Measurements from ENCODE around the gene PADI6. TPM values are rescaled to one million over a fixed set of nuclear protein-coding genes. Genes with fewer than 3 reads are reported as not detected.

Gene PADI6
- total and polyA plus RNA-seq, 2 of the 8 experiments (the other 6 are each of a cell fraction or from before 2014, with no cell fraction given), result not detected

DNA sequence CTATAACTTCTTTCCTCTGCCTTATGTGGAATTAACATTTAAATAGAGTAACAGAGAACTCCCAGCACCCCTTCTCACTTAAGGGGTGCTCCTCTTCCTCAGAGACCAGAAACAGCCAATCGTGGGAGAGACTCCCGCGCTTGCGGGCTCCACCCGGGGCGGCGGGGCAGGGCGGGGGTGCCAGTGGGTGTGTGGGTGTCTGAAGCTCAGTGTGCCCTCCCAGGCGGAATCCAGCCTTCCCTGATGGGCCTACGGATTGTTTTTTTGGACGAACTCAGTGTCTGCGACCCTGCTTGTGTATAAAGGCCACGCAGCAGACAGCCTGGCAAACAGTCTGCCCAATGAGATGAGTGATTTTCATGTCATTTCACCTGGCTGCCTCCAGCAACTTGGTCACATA is 61.3 kb downstream of the PADI6 start:
- Histone ChIP-seq H3K9me3 (ENCODE audit: insufficient read depth in 2 of 2, low read depth in 1 of 2, low read length in 1 of 2) (no peaks in the 10 kb centered on the region), H3K27me3 (replicated peaks in 1 of 4; ENCODE audit: control insufficient read depth in 3 of 4, extremely low read depth in 1 of 4, insufficient read depth in 3 of 4, low read length in 3 of 4) (no peaks in the 10 kb centered on the region), H4K8ac (ENCODE audit: extremely low read depth, insufficient read depth, low read length) (no peak overlapping the region; the same call in 1 of the 2 replicates), H2BK20ac (ENCODE audit: low read length) (no peak overlapping the region; the same call in 1 of the 2 replicates), H2BK120ac (replicated peaks; ENCODE audit: low read depth, low read length) (no peak overlapping the region), H3K23me2 (ENCODE audit: low read depth, low read length) (peaks cover 12% of the 10 kb centered on the region), H4K5ac (ENCODE audit: insufficient read length, low read depth, low read length) (no peak overlapping the region), H3K36me3 (ENCODE audit: control insufficient read depth in 2 of 4, insufficient read depth in 4 of 4, low read length in 3 of 4) (peaks cover 3 to 87% (median 31%) of the 10 kb centered on the region in 4 experiments), H3K4me3 (ENCODE audit: extremely low read depth in 1 of 4, insufficient read depth in 2 of 4, low read depth in 3 of 4, low read length in 4 of 4) (peak overlapping the region in 1 of 4 experiments; percentile 46; a peak in 1 of 8 replicates), H3K9ac (replicated peaks in 1 of 4; ENCODE audit: extremely low read depth in 1 of 4, low read depth in 3 of 4, low read length in 3 of 4) (no peak overlapping the region), H2BK12ac (ENCODE audit: low read depth, low read length) (peak overlapping the region; percentile 72; the same call in 1 of the 2 replicates), H3K4me2 (ENCODE audit: insufficient read depth in 1 of 2, low read depth in 2 of 2, low read length in 2 of 2) (peak overlapping the region; percentile 60 to 93; a peak in 2 of 4 replicates), H3K79me1 (ENCODE audit: low read depth, low read length) (peaks cover 18% of the 10 kb centered on the region), H2BK5ac (ENCODE audit: low read depth, low read length) (peak overlapping the region; percentile 86; the same call in 1 of the 2 replicates), H3K4ac (replicated peaks; ENCODE audit: insufficient read length, low read depth, low read length) (peak overlapping the region; percentile 88), H4K20me1 (replicated peaks in 1 of 2; ENCODE audit: control insufficient read depth in 1 of 2, insufficient read depth in 2 of 2, low read length in 2 of 2) (peaks cover 31 to 47% of the 10 kb centered on the region in 2 experiments), H2AK5ac (ENCODE audit: low read depth, low read length) (0 out of 2 replicates have a peak overlapping the region, but pooled peaks have one; percentile 68), H3K18ac (ENCODE audit: extremely low read depth, low read length) (peak overlapping the region; percentile 42; the same call in 1 of the 2 replicates), H3K56ac (replicated peaks; ENCODE audit: insufficient read length, low read depth, low read length) (no peak overlapping the region), H3K27ac (ENCODE audit: low read depth, low read length) (no peak overlapping the region), H3K4me1 (replicated peaks in 1 of 4; ENCODE audit: control insufficient read depth in 3 of 4, insufficient read depth in 4 of 4, low read length in 3 of 4) (peaks cover 33 to 57% (median 49%) of the 10 kb centered on the region in 4 experiments), H2BK15ac (ENCODE audit: low read length) (0 out of 2 replicates have a peak overlapping the region, but pooled peaks have one; percentile 10), H2AFZ (ENCODE audit: low read length) (no peak overlapping the region), H4K91ac (replicated peaks; ENCODE audit: insufficient read length, low read length) (peak overlapping the region; percentile 92), H3K79me2 (ENCODE audit: control insufficient read depth in 1 of 2, insufficient read depth in 2 of 2, low read length in 2 of 2) (peaks cover 43 to 94% of the 10 kb centered on the region in 2 experiments), H3K14ac (ENCODE audit: insufficient read length) (peak overlapping the region; percentile 54), H3K23ac (ENCODE audit: insufficient read length) (no peak overlapping the region)
- CTCF ChIA-PET (ENCODE audit: partially characterized antibody), result interaction anchor here (0.8 to 2.7 kb wide), 6 partner anchors 8 to 53 kb away, joined by 3 to 6 read pairs (median 3); no protein-coding TSS in a partner anchor
- DNase-seq (ENCODE audit: low read depth in 1 of 2, low spot score in 2 of 2) (no peak), FAIRE-seq (no peak)
- POLR2A ChIA-PET (ENCODE audit: partially characterized antibody), result interaction anchor here (0.6 to 12.4 kb wide), 14 partner anchors 7 to 358 kb away, joined by 3 to 155 read pairs (median 6); no protein-coding TSS in a partner anchor
- 79% methylated on average over 13 of the region's 13 CpGs; no CpG with 5 or more reads in 1 of the 2 experiments for WGBS, 2 experiments (ENCODE audit: extremely low coverage in 1 of 2, insufficient coverage in 1 of 2, insufficient read length in 1 of 2, insufficient replicate concordance in 2 of 2, low coverage in 1 of 2, low lambda C conversion rate in 2 of 2, missing lambda C conversion rate in 1 of 2)
- no peak for TF ChIP-seq CHD2 (IDR thresholded peaks at IDR 0.05; ENCODE audit: low read length)
- TF ChIP-seq NANOG (IDR thresholded peaks at IDR 0.05; ENCODE audit: insufficient read depth, low read depth, low read length, poor library complexity, severe bottlenecking), result no peak
- TF ChIP-seq RAD21 (IDR thresholded peaks at IDR 0.05 in 1 of 2, conservative IDR thresholded peaks at IDR 0.05 in 1 of 2; ENCODE audit: low read depth in 2 of 2, low read length in 2 of 2), result no peak
- no peak for TF ChIP-seq SP2 (IDR thresholded peaks at IDR 0.05; ENCODE audit: low read length)
- no peak for TF ChIP-seq GTF2F1 (IDR thresholded peaks at IDR 0.05; ENCODE audit: borderline replicate concordance, low read depth, low read length)
- TF ChIP-seq JUND (IDR thresholded peaks at IDR 0.05; ENCODE audit: low read length), result no peak
